OCI-LY7 (cell line): ENCODE measurements around the gene TRAF3. TPM values are rescaled to one million over a fixed set of nuclear protein-coding genes. Genes with fewer than 3 reads are reported as not detected.

Source experiments
- BruUV-seq: library from RNA; stranded (reverse); fragments of 400-500 nt; replicated peaks from 2 replicates; lab custom pipeline; 2021; lab: Mats Ljungman, UMichigan
- CTCF ChIA-PET: fragments of 300-600 bp; sonication (Branson Sonifier 250); formaldehyde crosslinking; loops from one replicate; lab custom pipeline; 2022; ENCODE audit warnings: antibody characterized with exemption; ENCODE audit not compliant: unreplicated experiment; lab: Charles Lee
- POLR2A ChIA-PET: fragments of 300-600 bp; sonication (Branson Sonifier 250); formaldehyde crosslinking; loops from one replicate; lab custom pipeline; 2022; ENCODE audit warnings: antibody characterized with exemption; lab: Charles Lee
- DNase-seq: peaks from one replicate; pipeline ENCODE4 v3.0.0-alpha.2; 2015; ENCODE audit warnings: low spot score
- H2AFZ ChIP-seq: fragments of 200-600 bp; sonication (generic), shearing (Covaris generic); 2 replicates; pipeline ENCODE4 v1.6.1; 2014; ENCODE audit warnings: mild to moderate bottlenecking, antibody characterized with exemption, low read length, moderate library complexity
- H3K27ac ChIP-seq: fragments of 200-600 bp; sonication (generic); 2 replicates; pipeline ENCODE4 v1.5.1; 2014; ENCODE audit warnings: mixed run types, low read depth, mild to moderate bottlenecking, moderate library complexity, low read length, inconsistent platforms; ENCODE audit not compliant: poor library complexity, severe bottlenecking
- H3K36me3 ChIP-seq: fragments of 200-600 bp; sonication (generic); 2 replicates; pipeline ENCODE4 v1.6.1; 2014; ENCODE audit warnings: mild to moderate bottlenecking, antibody characterized with exemption, low read length, moderate library complexity, mixed read lengths; ENCODE audit not compliant: insufficient read depth
- H3K4me1 ChIP-seq: fragments of 200-600 bp; sonication (generic); 2 replicates; pipeline ENCODE4 v1.5.1; 2014; ENCODE audit warnings: mild to moderate bottlenecking, low read length; ENCODE audit not compliant: insufficient read depth, poor library complexity, severe bottlenecking
- H3K4me2 ChIP-seq: fragments of 200-600 bp; sonication (generic); 2 replicates; pipeline ENCODE4 v1.6.1; 2014; ENCODE audit warnings: mild to moderate bottlenecking, low read length
- H3K4me3 ChIP-seq: fragments of 200-600 bp; sonication (generic); 2 replicates; pipeline ENCODE4 v1.5.1; 2014; ENCODE audit warnings: mild to moderate bottlenecking, low read depth, low read length; ENCODE audit not compliant: poor library complexity, severe bottlenecking
- H3K79me2 ChIP-seq: fragments of 200-600 bp; sonication (generic); 2 replicates; pipeline ENCODE4 v1.6.1; 2016; ENCODE audit warnings: low read depth, mild to moderate bottlenecking, low read length, moderate library complexity, mixed read lengths; ENCODE audit not compliant: insufficient read depth
- H3K9me2 ChIP-seq: fragments of 200-600 bp; sonication (generic); 2 replicates; pipeline ENCODE4 v1.6.1; 2016; ENCODE audit warnings: mild to moderate bottlenecking, low read length, mixed read lengths; ENCODE audit not compliant: insufficient read depth
- H3K9me3 ChIP-seq: fragments of 200-600 bp; sonication (generic); 2 replicates; pipeline ENCODE4 v1.6.1; 2014; ENCODE audit warnings: mild to moderate bottlenecking, mixed run types, low read length, mixed read lengths
- H4K20me1 ChIP-seq: fragments of 200-600 bp; sonication (generic); 2 replicates; pipeline ENCODE4 v1.6.1; 2014; ENCODE audit warnings: mild to moderate bottlenecking, antibody characterized with exemption, low read length, moderate library complexity, mixed read lengths; ENCODE audit not compliant: insufficient read depth
- CTCF ChIP-seq: fragments of 200-600 bp; sonication (generic); conservative IDR thresholded peaks from 2 replicates; pipeline ENCODE4 v1.5.1; 2014; ENCODE audit warnings: mild to moderate bottlenecking, antibody characterized with exemption, low read length, moderate library complexity, mixed read lengths
- EZH2phosphoT487 ChIP-seq: fragments of 200-600 bp; sonication (generic); IDR thresholded peaks from 2 replicates; pipeline ENCODE4 v1.6.1; 2018; ENCODE audit warnings: low read depth, borderline replicate concordance, mild to moderate bottlenecking, mixed run types, antibody characterized with exemption, low read length, moderate library complexity, mixed read lengths
- intact Hi-C: fragments of 100-400 bp; cut with micrococcal nuclease; formaldehyde crosslinking; loops from one replicate; pipeline ENCODE4 v1.10.0; 2022; ENCODE audit not compliant: unreplicated experiment
- total RNA-seq, 2 experiments: library from RNA; depleted of rRNA in 1 of 2; stranded (reverse); fragments of >200 nt in 1 of 2; shearing (Covaris generic) in 1 of 2; gene quantifications; 2 replicates each; pipeline ENCODE4 v1.2.3, GENCODE V29; 2014 to 2022

Gene TRAF3
- total RNA-seq, 2 experiments from 2014 or later: 0.82 to 2.9 TPM

- Histone ChIP-seq H3K4me1 (peaks cover 28% of the 10 kb centered on the region), H3K27ac (no peak overlapping the region), H4K20me1 (peaks cover 4% of the 10 kb centered on the region; the same call in 1 of the 2 replicates), H3K79me2 (no peaks in the 10 kb centered on the region), H3K9me2 (no peaks in the 10 kb centered on the region), H3K36me3 (no peaks in the 10 kb centered on the region), H2AFZ (no peak overlapping the region), H3K9me3 (no peaks in the 10 kb centered on the region), H3K4me3 (no peak overlapping the region), H3K4me2 (no peak overlapping the region)
- intact Hi-C loops: loop anchor here (5.0 kb wide), 1 partner anchor 381 kb away; no protein-coding TSS in a partner anchor
- POLR2A ChIA-PET: interaction anchor here (0.6 kb wide), 1 partner anchor 22 kb away, joined by 3 read pairs; no protein-coding TSS in a partner anchor
- no peak for DNase-seq
- TF ChIP-seq EZH2phosphoT487 (no peak), CTCF (no peak)
- no TSS peak for BruUV-seq
- CTCF ChIA-PET: interaction anchor here (0.6 kb wide), 1 partner anchor 247 kb away, joined by 3 read pairs; no protein-coding TSS in a partner anchor
These were observed 126.1 kb downstream of the TRAF3 start for GRCh38 chr14:102903248-102903888.

DNA sequence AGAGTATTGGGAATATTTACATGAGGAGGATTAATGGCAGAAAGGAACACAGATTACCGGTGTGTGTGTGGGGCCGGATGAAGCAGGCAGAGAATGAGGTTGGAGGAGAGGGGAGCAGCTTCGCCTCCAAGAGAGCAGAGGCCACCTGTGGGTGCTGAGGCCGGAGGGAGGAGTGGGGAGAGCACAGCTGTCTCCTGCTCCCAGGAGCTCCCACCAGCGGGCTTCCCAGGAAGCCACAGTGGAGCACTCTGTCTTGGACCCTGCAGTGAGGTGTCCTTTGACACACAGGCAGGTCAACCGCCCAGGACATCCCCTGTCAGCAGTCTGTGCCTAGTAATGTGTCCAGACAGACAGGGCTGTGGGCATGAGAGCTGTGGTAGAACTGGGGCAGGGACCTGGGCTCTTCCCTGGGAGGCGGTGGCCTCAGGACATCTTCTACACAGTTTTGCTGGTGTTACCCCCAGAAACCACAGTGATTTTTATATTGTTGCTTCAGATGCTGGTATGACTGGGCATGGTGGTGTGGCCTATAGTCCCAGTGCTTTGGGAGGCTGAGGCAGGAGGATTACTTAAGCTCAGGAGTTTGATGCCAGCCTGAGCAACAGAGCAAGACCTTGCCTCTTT lies 126.8 kb downstream of the TRAF3 start:
- H3K27ac ChIP-seq: no peak overlapping the region
- no peak for TF ChIP-seq EZH2phosphoT487
- no peak for TF ChIP-seq CTCF
- CTCF ChIA-PET: no interaction called here
- no peaks in the 10 kb centered on the region for H3K79me2 ChIP-seq
- H3K4me3 ChIP-seq: no peak overlapping the region
- H3K36me3 ChIP-seq: no peaks in the 10 kb centered on the region
- peaks cover 28% of the 10 kb centered on the region for H3K4me1 ChIP-seq
- H3K4me2 ChIP-seq: no peak overlapping the region
- intact Hi-C loops: loop anchor here (5.0 kb wide), 1 partner anchor 382 kb away; no protein-coding TSS in a partner anchor
- H3K9me3 ChIP-seq: no peaks in the 10 kb centered on the region
- BruUV-seq: no TSS peak
- POLR2A ChIA-PET: interaction anchor here (0.6 to 1.0 kb wide), 2 partner anchors 9 to 23 kb away, joined by 3 read pairs; no protein-coding TSS in a partner anchor
- no peaks in the 10 kb centered on the region for H3K9me2 ChIP-seq
- H4K20me1 ChIP-seq: peaks cover 4% of the 10 kb centered on the region; the same call in 1 of the 2 replicates
- no peak for DNase-seq
- H2AFZ ChIP-seq: no peak overlapping the region
